ENCODE data around the gene DNAJC4. TPM values are rescaled to one million over a fixed set of nuclear protein-coding genes. Genes with fewer than 3 reads are reported as not detected.

Gene DNAJC4
- total RNA-seq, 2 donors from 2014 or later: 55.8 to 63.8 TPM

GRCh38 chr11:64211181-64211872, 19.0 kb upstream of the DNAJC4 start:
- no peak overlapping the region for H3K27ac ChIP-seq
- no peaks in the 10 kb centered on the region for H3K9me3 ChIP-seq
- intact Hi-C loops (cut with DNase I): no loop called here
- peaks cover 0 to 5% of the 10 kb centered on the region in 2 donors for H3K36me3 ChIP-seq
- no peak for DNase-seq (ENCODE audit: low spot score)
- no peaks in the 10 kb centered on the region for H3K27me3 ChIP-seq (replicated peaks; ENCODE audit: insufficient read depth)
- TF ChIP-seq CTCF (IDR thresholded peaks at IDR 0.05) (no peak), POLR2A (IDR thresholded peaks at IDR 0.05) (no peak), POLR2AphosphoS5 (IDR thresholded peaks at IDR 0.05) (no peak)
- WGBS: 81% methylated on average over 28 of the region's 30 CpGs
- no peak overlapping the region for H3K4me3 ChIP-seq
- no peaks in the 10 kb centered on the region for H3K4me1 ChIP-seq (replicated peaks)

GRCh38 chr11:64216879-64217278, 13.5 kb upstream of the DNAJC4 start:
- Histone ChIP-seq H3K27ac (no peak overlapping the region), H3K36me3 (no peaks in the 10 kb centered on the region), H3K4me3 (no peak overlapping the region), H3K9me3 (no peaks in the 10 kb centered on the region), H3K4me1 (replicated peaks) (no peaks in the 10 kb centered on the region), H3K27me3 (replicated peaks; ENCODE audit: insufficient read depth) (no peaks in the 10 kb centered on the region)
- TF ChIP-seq POLR2A (IDR thresholded peaks at IDR 0.05): no peak
- TF ChIP-seq POLR2AphosphoS5 (IDR thresholded peaks at IDR 0.05): no peak
- no peak for TF ChIP-seq CTCF (IDR thresholded peaks at IDR 0.05)
- intact Hi-C loops (cut with DNase I): no loop called here
- WGBS: 83% methylated on average over 6 of the region's 6 CpGs
- no peak for DNase-seq (ENCODE audit: low spot score)

- intact Hi-C loops (cut with DNase I): no loop called here
- H3K9me3 ChIP-seq: no peaks in the 10 kb centered on the region
- H3K36me3 ChIP-seq: no peaks in the 10 kb centered on the region
- H3K4me3 ChIP-seq: no peak overlapping the region
- no peaks in the 10 kb centered on the region for H3K4me1 ChIP-seq (replicated peaks)
- TF ChIP-seq POLR2A (IDR thresholded peaks at IDR 0.05): no peak
- no peak for TF ChIP-seq CTCF (IDR thresholded peaks at IDR 0.05)
- TF ChIP-seq POLR2AphosphoS5 (IDR thresholded peaks at IDR 0.05): no peak
- WGBS: 62% methylated on average over 8 of the region's 11 CpGs
- H3K27me3 ChIP-seq (replicated peaks; ENCODE audit: insufficient read depth): no peaks in the 10 kb centered on the region
- no peak overlapping the region for H3K27ac ChIP-seq
- DNase-seq (ENCODE audit: low spot score): no peak
Observed at GRCh38 chr11:64218628-64219353, 11.6 kb upstream of the DNAJC4 start.

GRCh38 chr11:64219354-64219684, 11.0 kb upstream of the DNAJC4 start:
- DNase-seq (ENCODE audit: low spot score): no peak
- intact Hi-C loops (cut with DNase I): no loop called here
- no peak overlapping the region for H3K4me3 ChIP-seq
- H3K9me3 ChIP-seq: no peaks in the 10 kb centered on the region
- H3K27me3 ChIP-seq (replicated peaks; ENCODE audit: insufficient read depth): no peaks in the 10 kb centered on the region
- WGBS: 91% methylated on average over 6 of the region's 7 CpGs
- no peaks in the 10 kb centered on the region for H3K36me3 ChIP-seq
- TF ChIP-seq CTCF (IDR thresholded peaks at IDR 0.05) (no peak), POLR2A (IDR thresholded peaks at IDR 0.05) (no peak), POLR2AphosphoS5 (IDR thresholded peaks at IDR 0.05) (no peak)
- H3K4me1 ChIP-seq (replicated peaks): no peaks in the 10 kb centered on the region
- no peak overlapping the region for H3K27ac ChIP-seq

- H3K36me3 ChIP-seq: no peaks in the 10 kb centered on the region
- 86% methylated on average over 9 of the region's 10 CpGs for WGBS
- H3K27me3 ChIP-seq (replicated peaks; ENCODE audit: insufficient read depth): no peaks in the 10 kb centered on the region
- TF ChIP-seq POLR2AphosphoS5 (IDR thresholded peaks at IDR 0.05) (no peak), POLR2A (IDR thresholded peaks at IDR 0.05) (no peak), CTCF (IDR thresholded peaks at IDR 0.05) (no peak)
- intact Hi-C loops (cut with DNase I): no loop called here
- no peak overlapping the region for H3K27ac ChIP-seq
- H3K9me3 ChIP-seq: no peaks in the 10 kb centered on the region
- H3K4me1 ChIP-seq (replicated peaks): no peaks in the 10 kb centered on the region
- DNase-seq (ENCODE audit: low spot score): no peak
- H3K4me3 ChIP-seq: no peak overlapping the region
Observed at GRCh38 chr11:64219755-64220154, 10.6 kb upstream of the DNAJC4 start.

Data from prostate gland (tissue), 2 donors.